ENCODE measurements around the gene ILF3. TPM values are rescaled to one million over a fixed set of nuclear protein-coding genes. Genes with fewer than 3 reads are reported as not detected.
"Not testable (repeated sequence)": the region's sequence is repeated elsewhere in the genome, so short reads cannot be mapped to it uniquely, and the experiment has no call there.

ILF3 gene
- total RNA-seq, 2 donors from 2014 or later: 298 to 579 TPM

DNA sequence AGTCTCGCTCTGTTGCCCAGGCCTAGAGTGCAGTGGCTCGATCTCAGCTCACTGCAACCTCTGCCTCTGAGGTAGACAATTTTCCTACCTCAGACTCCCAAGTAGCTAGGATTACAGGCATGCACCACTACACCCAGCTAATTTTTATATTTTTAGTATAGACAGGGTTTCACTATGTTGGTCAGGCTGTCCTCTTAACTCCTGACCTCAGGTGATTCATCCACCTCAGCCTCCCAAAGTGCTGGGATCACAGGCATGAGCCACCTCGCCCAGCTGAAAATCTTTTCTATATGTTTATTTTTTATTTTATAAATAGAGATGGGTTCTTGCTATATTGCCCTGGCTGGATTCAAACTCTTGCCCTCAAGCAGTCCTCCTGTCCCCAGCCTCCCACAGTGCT, 17.8 kb downstream of the ILF3 start:
- not testable (repeated sequence) for H3K36me3 Mint-ChIP-seq; H3K9me3 Mint-ChIP-seq; H3K27ac Mint-ChIP-seq; H3K27me3 Mint-ChIP-seq; ATAC-seq; DNase-seq (ENCODE audit: low spot score); H3K4me3 Mint-ChIP-seq
- peaks cover 28 to 30% of the 10 kb centered on the region in 2 donors for H3K4me1 Mint-ChIP-seq (ENCODE audit: low read depth in 2 of 2)

- peaks cover 6 to 11% of the 10 kb centered on the region in 2 donors for H3K4me1 Mint-ChIP-seq (ENCODE audit: low read depth in 2 of 2)
- not testable (repeated sequence) for H3K4me3 Mint-ChIP-seq; H3K27ac Mint-ChIP-seq; H3K36me3 Mint-ChIP-seq; H3K27me3 Mint-ChIP-seq; H3K9me3 Mint-ChIP-seq; ATAC-seq; DNase-seq (ENCODE audit: low spot score)
These were observed 21.1 kb downstream of the ILF3 start for GRCh38 chr19:10675214-10675613.

DNA sequence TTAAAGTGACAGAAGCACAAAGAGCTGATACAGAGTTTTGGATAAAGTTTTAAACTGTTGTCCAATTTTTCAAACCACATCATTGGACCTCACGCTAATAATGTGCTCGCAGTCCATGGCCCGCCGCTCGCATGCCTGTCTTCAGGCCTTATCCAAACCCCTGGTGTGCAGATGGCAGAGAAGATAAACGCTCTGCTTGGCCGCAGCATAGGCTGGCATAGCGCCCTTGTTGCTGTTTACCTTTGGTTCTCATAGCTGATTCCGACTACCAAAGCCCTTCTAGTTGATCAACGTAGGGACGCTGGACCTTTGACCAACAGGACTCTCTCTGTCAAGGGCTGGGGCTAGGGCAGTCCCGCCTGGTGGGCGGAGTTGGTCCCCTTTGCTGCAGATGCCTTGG, 23.6 kb downstream of the ILF3 start:
- Mint-ChIP-seq H3K9me3 (no peaks in the 10 kb centered on the region), H3K4me1 (ENCODE audit: low read depth in 2 of 2) (peaks cover 0 to 5% of the 10 kb centered on the region in 2 donors), H3K4me3 (no peak overlapping the region), H3K36me3 (peaks cover 7% of the 10 kb centered on the region), H3K27me3 (no peaks in the 10 kb centered on the region), H3K27ac (no peak overlapping the region)
- ATAC-seq (no peak), DNase-seq (ENCODE audit: low spot score) (no peak)

DNA sequence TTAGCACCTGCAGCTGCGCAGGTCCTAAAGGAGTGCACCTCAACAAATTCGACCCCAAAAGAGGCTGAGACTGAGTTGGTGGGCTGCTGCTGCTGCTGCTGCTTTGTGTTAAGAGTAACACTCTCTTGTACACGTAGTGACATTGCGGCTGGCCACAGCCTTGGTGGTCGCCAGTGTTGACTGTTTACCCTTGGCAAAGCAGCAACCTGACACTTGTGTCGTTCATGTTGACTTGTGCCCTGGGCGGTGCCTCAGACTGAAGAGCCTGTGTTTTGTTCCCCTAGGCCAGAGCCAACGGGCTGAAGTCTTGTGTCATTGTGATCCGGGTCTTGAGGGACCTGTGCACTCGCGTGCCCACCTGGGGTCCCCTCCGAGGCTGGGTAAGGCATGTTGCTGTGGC, 24.7 kb downstream of the ILF3 start:
- DNase-seq (ENCODE audit: low spot score) (no peak), ATAC-seq (peak in 1 of 2 donors; percentile 8)
- Mint-ChIP-seq H3K4me1 (ENCODE audit: low read depth in 2 of 2) (peaks cover 0 to 3% of the 10 kb centered on the region in 2 donors), H3K27me3 (no peaks in the 10 kb centered on the region), H3K4me3 (no peak overlapping the region), H3K9me3 (no peaks in the 10 kb centered on the region), H3K27ac (no peak overlapping the region), H3K36me3 (peaks cover 7% of the 10 kb centered on the region)

DNA sequence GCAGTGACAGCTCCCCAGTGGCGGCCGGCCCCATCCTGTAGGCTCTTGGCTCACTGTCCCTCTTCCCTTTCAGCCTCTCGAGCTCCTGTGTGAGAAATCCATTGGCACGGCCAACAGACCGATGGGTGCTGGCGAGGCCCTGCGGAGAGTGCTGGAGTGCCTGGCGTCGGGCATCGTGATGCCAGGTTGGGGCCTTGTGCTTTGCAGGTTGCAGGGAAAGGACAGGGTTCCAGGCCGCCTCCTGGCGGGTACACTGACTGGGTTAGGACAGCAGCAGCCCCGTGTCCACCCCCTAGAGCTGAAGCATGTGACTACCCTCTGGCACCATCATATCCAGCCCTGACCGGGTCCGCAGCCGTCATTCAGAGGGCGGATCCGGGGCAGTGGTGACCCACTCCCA, 25.6 kb downstream of the ILF3 start:
- no peak overlapping the region for H3K27ac Mint-ChIP-seq
- DNase-seq (ENCODE audit: low spot score) (no peak), ATAC-seq (no peak)
- H3K36me3 Mint-ChIP-seq: peaks cover 13% of the 10 kb centered on the region
- H3K4me3 Mint-ChIP-seq: no peak overlapping the region
- peaks cover 0 to 3% of the 10 kb centered on the region in 2 donors for H3K4me1 Mint-ChIP-seq (ENCODE audit: low read depth in 2 of 2)
- no peaks in the 10 kb centered on the region for H3K9me3 Mint-ChIP-seq
- no peaks in the 10 kb centered on the region for H3K27me3 Mint-ChIP-seq

DNA sequence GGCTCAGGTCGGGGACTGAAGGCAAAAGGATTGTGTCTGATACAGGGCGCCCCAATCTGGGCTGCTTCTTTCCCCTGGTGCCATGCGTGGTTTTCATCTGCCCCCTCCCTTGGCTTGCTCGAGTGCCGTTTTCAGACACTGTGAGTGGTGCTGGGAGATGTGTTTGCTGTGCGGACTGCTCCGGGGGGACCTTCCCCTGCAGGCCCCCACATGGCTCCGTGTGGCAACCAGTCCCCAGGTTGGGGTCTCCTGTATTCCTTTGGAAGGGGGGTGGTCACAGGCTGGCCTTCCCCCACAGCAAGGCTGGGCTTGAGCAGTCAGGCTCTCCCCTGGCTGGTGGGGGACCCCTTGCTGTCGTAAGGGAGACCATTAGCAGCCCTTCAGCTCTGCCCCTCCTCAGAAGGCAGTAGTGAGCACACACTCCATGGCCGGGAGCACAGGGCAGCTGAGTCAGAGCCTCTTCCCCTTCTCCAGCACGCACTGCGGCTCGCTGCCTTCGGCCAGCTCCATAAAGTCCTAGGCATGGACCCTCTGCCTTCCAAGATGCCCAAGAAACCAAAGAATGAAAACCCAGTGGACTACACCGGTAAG, 26.5 kb downstream of the ILF3 start:
- DNase-seq (ENCODE audit: low spot score) (no peak), ATAC-seq (no peak)
- Mint-ChIP-seq H3K27me3 (no peaks in the 10 kb centered on the region), H3K9me3 (no peaks in the 10 kb centered on the region), H3K36me3 (peaks cover 13% of the 10 kb centered on the region), H3K4me1 (ENCODE audit: low read depth in 2 of 2) (peaks cover 0 to 3% of the 10 kb centered on the region in 2 donors), H3K4me3 (no peak overlapping the region), H3K27ac (no peak overlapping the region)

DNA sequence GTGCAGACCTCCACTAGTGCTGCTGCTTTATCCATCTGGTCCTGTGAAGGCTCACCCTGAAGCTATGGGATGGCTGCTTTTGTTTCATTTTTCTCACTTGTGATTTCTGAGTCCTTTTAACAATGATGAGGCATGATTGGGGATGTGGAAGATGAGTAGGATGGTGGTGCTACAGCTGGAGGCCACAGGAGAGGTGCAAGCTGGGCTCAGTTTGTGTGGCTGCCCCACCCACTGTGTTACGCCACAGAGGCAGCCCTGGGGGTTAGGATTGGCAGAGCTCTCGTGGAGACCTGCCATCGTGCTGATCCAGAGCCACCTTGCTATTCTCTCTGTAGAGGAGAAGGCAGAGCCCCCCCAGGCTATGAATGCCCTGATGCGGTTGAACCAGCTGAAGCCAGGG, 27.5 kb downstream of the ILF3 start:
- H3K4me3 Mint-ChIP-seq: no peak overlapping the region
- no peaks in the 10 kb centered on the region for H3K27me3 Mint-ChIP-seq
- peaks cover 0 to 3% of the 10 kb centered on the region in 2 donors for H3K4me1 Mint-ChIP-seq (ENCODE audit: low read depth in 2 of 2)
- H3K27ac Mint-ChIP-seq: no peak overlapping the region
- peaks cover 13% of the 10 kb centered on the region for H3K36me3 Mint-ChIP-seq
- ATAC-seq (no peak), DNase-seq (ENCODE audit: low spot score) (no peak)
- no peaks in the 10 kb centered on the region for H3K9me3 Mint-ChIP-seq

DNA sequence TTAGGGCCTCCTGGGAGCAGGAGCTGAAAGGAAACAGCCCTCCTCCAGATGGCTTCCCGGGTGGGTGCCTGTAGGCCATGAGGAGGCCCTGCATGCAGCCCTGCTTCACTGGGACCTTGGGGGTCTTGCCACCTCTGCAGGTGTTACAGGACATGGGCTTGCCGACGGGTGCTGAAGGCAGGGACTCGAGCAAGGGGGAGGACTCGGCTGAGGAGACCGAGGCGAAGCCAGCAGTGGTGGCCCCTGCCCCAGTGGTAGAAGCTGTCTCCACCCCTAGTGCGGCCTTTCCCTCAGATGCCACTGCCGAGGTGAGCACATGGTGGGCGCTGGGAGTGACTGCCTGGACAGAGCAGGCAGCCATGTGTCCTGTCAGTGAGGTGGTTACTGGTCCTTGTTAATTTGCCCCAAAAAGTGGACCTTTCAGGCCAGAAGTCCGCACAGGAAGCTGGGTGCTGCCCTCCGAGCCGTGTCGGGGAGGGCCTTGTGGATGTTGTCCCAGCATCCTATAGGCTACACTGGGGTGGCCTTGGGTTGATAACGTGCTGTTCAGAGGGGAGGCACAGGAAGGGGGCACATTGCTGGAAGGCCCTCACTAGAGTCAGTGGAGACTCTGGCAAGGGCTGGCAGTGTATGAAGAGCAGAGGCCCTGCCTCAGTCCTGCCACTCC, 28.4 kb downstream of the ILF3 start:
- Mint-ChIP-seq H3K4me1 (ENCODE audit: low read depth in 2 of 2) (peaks cover 0 to 3% of the 10 kb centered on the region in 2 donors), H3K9me3 (no peaks in the 10 kb centered on the region), H3K4me3 (no peak overlapping the region), H3K27ac (no peak overlapping the region), H3K36me3 (peaks cover 13% of the 10 kb centered on the region), H3K27me3 (no peaks in the 10 kb centered on the region)
- DNase-seq (ENCODE audit: low spot score) (no peak), ATAC-seq (no peak)

DNA sequence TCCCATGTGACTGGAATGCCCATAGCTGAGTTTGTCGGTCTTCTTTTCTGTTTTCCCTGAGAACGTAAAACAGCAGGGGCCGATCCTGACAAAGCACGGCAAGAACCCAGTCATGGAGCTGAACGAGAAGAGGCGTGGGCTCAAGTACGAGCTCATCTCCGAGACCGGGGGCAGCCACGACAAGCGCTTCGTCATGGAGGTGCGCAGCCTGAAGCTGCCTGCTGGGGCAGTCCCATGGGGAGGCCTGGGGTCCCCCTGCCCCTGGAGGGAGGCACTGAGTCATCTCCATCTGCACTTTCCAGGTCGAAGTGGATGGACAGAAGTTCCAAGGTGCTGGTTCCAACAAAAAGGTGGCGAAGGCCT, 28.9 kb downstream of the ILF3 start:
- Mint-ChIP-seq H3K27me3 (no peaks in the 10 kb centered on the region), H3K27ac (no peak overlapping the region), H3K9me3 (no peaks in the 10 kb centered on the region), H3K4me1 (ENCODE audit: low read depth in 2 of 2) (peaks cover 0 to 3% of the 10 kb centered on the region in 2 donors), H3K4me3 (no peak overlapping the region), H3K36me3 (peaks cover 13% of the 10 kb centered on the region)
- ATAC-seq (no peak), DNase-seq (ENCODE audit: low spot score) (no peak)

DNA sequence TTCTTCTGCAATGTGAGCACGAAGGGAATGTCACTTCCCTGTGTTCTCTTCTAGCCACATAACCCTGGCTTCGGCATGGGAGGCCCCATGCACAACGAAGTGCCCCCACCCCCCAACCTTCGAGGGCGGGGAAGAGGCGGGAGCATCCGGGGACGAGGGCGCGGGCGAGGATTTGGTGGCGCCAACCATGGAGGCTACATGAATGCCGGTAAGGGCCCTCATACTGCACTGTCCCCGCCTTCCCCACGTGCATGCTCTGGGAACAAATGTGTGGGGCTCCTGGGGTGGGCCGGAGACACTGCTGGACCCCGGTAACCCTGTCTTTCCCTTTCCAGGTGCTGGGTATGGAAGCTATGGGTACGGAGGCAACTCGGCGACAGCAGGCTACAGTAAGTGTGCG, 29.4 kb downstream of the ILF3 start:
- peaks cover 7% of the 10 kb centered on the region for H3K36me3 Mint-ChIP-seq
- no peak overlapping the region for H3K27ac Mint-ChIP-seq

DNA sequence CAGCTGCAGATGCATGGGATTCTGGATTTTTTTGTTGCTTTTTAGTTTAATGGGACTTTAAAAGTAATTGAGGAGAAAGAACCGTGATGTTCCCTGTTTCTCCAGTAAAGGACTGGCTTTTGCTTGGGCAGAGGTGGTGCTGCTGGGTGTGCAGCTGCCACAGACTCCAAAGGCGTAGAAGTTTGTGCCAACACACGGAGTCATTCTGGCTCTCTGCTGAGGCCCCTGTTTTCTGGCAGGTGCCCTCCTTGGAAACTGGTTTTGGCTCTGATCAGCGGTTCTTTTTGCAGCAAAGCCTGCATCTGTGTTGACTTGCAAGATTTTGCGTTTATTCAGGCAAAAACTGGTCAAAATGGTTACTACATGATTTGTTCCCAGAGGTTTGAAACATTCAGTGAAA, 31.1 kb downstream of the ILF3 start:
- DNase-seq (ENCODE audit: low spot score) (no peak), ATAC-seq (no peak)
- no peak overlapping the region for H3K27ac Mint-ChIP-seq
- H3K36me3 Mint-ChIP-seq: peaks cover 14% of the 10 kb centered on the region
- H3K4me1 Mint-ChIP-seq (ENCODE audit: low read depth in 2 of 2): peaks cover 0 to 3% of the 10 kb centered on the region in 2 donors
- no peaks in the 10 kb centered on the region for H3K9me3 Mint-ChIP-seq
- no peak overlapping the region for H3K4me3 Mint-ChIP-seq
- no peaks in the 10 kb centered on the region for H3K27me3 Mint-ChIP-seq

More for the DNA sequence above, 29.4 kb downstream of the ILF3 start:
- no peaks in the 10 kb centered on the region for H3K27me3 Mint-ChIP-seq
- peaks cover 0 to 3% of the 10 kb centered on the region in 2 donors for H3K4me1 Mint-ChIP-seq (ENCODE audit: low read depth in 2 of 2)
- no peak overlapping the region for H3K4me3 Mint-ChIP-seq
- ATAC-seq (no peak), DNase-seq (ENCODE audit: low spot score) (no peak)
- H3K9me3 Mint-ChIP-seq: no peaks in the 10 kb centered on the region

GRCh38 chr19:10686193-10686592, 32.0 kb downstream of the ILF3 start:
- H3K36me3 Mint-ChIP-seq: peaks cover 14% of the 10 kb centered on the region
- H3K27me3 Mint-ChIP-seq: no peaks in the 10 kb centered on the region
- H3K4me1 Mint-ChIP-seq (ENCODE audit: low read depth in 2 of 2): no peaks in the 10 kb centered on the region
- H3K9me3 Mint-ChIP-seq: no peaks in the 10 kb centered on the region
- DNase-seq (ENCODE audit: low spot score): no peak
- no peak overlapping the region for H3K27ac Mint-ChIP-seq
- no peak for ATAC-seq
- H3K4me3 Mint-ChIP-seq: no peak overlapping the region

DNA sequence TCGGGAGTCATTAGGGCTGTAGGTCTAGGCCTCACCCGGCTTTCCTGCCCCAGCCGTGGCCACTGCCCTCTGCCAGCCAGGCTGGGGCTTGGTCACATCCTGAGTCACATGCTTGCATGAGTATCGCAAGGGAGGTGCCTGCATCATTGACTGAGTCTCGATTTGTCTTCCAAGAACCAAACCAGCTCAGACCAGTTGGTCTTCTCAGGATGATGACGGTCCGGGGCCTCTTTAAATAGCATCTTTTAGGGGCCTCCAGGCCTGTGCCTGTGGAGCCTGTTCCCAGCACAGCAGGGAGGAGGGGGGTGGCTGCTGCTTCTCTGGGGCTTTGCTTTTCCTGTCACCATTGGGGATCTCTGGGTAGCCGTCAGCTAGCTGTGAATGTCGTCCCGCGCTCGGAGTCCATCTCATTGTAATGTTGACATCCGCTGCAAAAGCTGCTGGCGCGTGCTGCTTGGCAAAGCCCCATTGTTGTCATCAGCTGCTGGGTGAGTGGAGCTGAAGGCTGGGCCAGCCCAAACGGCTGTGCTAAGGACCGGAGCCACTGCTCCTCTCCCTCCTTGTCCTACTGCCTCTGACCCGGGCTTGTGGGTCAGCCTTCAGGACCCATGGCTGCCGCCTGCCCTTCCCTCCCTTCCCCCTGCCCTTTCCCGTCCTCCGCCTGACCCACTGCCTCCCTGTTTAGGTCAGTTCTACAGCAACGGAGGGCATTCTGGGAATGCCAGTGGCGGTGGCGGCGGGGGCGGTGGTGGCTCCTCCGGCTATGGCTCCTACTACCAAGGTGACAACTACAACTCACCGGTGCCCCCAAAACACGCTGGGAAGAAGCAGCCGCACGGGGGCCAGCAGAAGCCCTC, 32.7 kb downstream of the ILF3 start:
- Mint-ChIP-seq H3K4me1 (ENCODE audit: low read depth in 2 of 2) (no peaks in the 10 kb centered on the region), H3K36me3 (peaks cover 14% of the 10 kb centered on the region), H3K9me3 (no peaks in the 10 kb centered on the region), H3K27me3 (no peaks in the 10 kb centered on the region), H3K27ac (no peak overlapping the region), H3K4me3 (no peak overlapping the region)
- ATAC-seq: no peak
- DNase-seq (ENCODE audit: low spot score): no peak
